ENCODE results near the gene PARD6A. TPM values are rescaled to one million over a fixed set of nuclear protein-coding genes. Genes with fewer than 3 reads are reported as not detected.

PARD6A gene
- total RNA-seq, 4 donors from 2014 or later = 11.3 to 22.8 (median 16.0) TPM

DNA sequence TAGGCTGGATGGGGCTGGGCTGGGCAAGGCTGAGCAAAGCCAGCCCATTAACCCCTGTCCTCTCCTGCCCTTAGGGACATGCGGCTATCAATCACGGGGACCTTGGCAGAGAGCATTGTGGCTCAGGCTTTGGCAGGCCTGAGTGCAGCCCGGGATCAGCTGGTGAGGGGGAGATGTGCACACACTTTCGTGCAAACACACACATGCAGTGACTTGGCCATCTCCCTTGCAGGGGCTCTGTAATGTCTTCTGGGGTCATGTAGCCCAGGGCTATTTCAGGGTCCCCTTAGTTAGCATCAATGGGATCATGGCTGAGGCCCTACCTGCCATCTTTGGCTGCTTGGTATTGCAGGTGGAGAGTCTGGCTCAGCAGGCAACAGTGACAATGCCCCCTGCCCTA is 8.9 kb upstream of the PARD6A start:
- no peak overlapping the region for H3K4me3 ChIP-seq
- peaks cover 9 to 43% (median 36%) of the 10 kb centered on the region in 4 donors for H3K4me1 ChIP-seq
- peaks cover 0 to 4% (median 2%) of the 10 kb centered on the region in 4 donors for H3K36me3 ChIP-seq
- no peaks in the 10 kb centered on the region for H3K9me3 ChIP-seq
- intact Hi-C loops (cut with DNase I) = no loop called here
- TF ChIP-seq EP300 (IDR thresholded peaks at IDR 0.05) (no peak), POLR2A (IDR thresholded peaks at IDR 0.05; ENCODE audit: low read depth) (no peak), CTCF (IDR thresholded peaks at IDR 0.05) (no peak), POLR2AphosphoS5 (IDR thresholded peaks at IDR 0.05) (no peak)
- DNase-seq (ENCODE audit: extremely low spot score) = no peak
- peaks cover 4 to 82% (median 61%) of the 10 kb centered on the region in 4 donors for H3K27me3 ChIP-seq
- WGBS = 60% methylated on average over 1 of the region's 4 CpGs
- H3K27ac ChIP-seq (replicated peaks in 1 of 4) = no peak overlapping the region

- no CpG with 5 or more reads among the region's 59 CpGs for WGBS
- no peak overlapping the region for H3K27ac ChIP-seq (replicated peaks in 1 of 4)
- peak overlapping the region; percentile 40 to 59 (median 45) for H3K4me3 ChIP-seq
- TF ChIP-seq EP300 (IDR thresholded peaks at IDR 0.05) = no peak
- no peak for TF ChIP-seq POLR2A (IDR thresholded peaks at IDR 0.05; ENCODE audit: low read depth)
- TF ChIP-seq CTCF (IDR thresholded peaks at IDR 0.05) = no peak
- TF ChIP-seq POLR2AphosphoS5 (IDR thresholded peaks at IDR 0.05) = no peak
- peaks cover 4 to 74% (median 55%) of the 10 kb centered on the region in 4 donors for H3K27me3 ChIP-seq
- intact Hi-C loops (cut with DNase I) = no loop called here
- H3K9me3 ChIP-seq = no peaks in the 10 kb centered on the region
- DNase-seq (ENCODE audit: extremely low spot score) = no peak
- H3K4me1 ChIP-seq = peaks cover 9 to 43% (median 36%) of the 10 kb centered on the region in 4 donors
- H3K36me3 ChIP-seq = peaks cover 0 to 12% (median 9%) of the 10 kb centered on the region in 4 donors
Measured at GRCh38 chr16:67652578-67653127, 8.1 kb upstream of the PARD6A start.

DNA sequence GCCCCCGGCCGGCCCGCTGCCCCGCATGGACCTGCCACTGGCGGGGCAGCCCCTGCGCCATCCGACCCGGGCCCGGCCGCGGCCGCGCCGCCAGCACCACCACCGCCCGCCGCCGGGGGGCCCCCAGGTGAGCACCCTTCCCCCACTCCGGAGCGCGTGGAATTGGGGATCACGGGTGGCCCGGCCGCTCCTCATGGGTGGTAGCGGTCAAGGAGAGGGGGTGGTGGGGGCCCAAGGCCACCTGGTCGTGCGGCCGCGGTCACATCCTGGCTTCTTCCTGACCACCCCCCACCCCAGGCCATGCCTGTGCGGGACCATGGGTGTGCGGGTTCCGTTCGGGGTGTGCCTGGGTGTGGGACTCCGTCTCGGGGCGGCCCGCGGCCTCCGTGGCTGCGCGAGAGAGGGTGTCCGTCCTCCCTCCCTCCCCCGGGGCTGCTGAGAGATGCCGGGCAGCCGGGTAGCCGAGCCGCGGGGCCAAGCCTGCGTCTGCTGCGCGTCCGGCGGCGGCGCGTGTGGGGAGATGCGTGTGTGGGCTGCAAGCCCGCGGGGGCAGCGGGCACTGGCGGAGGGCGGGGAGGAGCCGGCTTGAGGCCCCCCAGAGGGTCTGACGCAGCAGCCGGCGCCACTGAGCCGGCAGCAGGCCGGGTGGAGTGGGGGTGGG is 7.5 kb upstream of the PARD6A start:
- Histone ChIP-seq H3K4me3 (peak overlapping the region; percentile 40 to 59 (median 45)), H3K36me3 (peaks cover 0 to 18% (median 16%) of the 10 kb centered on the region in 4 donors), H3K27ac (replicated peaks in 1 of 4) (no peak overlapping the region), H3K27me3 (peaks cover 1 to 68% (median 51%) of the 10 kb centered on the region in 4 donors), H3K9me3 (no peaks in the 10 kb centered on the region), H3K4me1 (peaks cover 9 to 38% (median 33%) of the 10 kb centered on the region in 4 donors)
- no peak for DNase-seq (ENCODE audit: extremely low spot score)
- 13% methylated on average over 13 of the region's 68 CpGs for WGBS
- intact Hi-C loops (cut with DNase I) = no loop called here
- TF ChIP-seq POLR2A (IDR thresholded peaks at IDR 0.05; ENCODE audit: low read depth) = no peak
- peak in 1 of 3 experiments; percentile 31 for TF ChIP-seq CTCF (IDR thresholded peaks at IDR 0.05)
- no peak for TF ChIP-seq POLR2AphosphoS5 (IDR thresholded peaks at IDR 0.05)

DNA sequence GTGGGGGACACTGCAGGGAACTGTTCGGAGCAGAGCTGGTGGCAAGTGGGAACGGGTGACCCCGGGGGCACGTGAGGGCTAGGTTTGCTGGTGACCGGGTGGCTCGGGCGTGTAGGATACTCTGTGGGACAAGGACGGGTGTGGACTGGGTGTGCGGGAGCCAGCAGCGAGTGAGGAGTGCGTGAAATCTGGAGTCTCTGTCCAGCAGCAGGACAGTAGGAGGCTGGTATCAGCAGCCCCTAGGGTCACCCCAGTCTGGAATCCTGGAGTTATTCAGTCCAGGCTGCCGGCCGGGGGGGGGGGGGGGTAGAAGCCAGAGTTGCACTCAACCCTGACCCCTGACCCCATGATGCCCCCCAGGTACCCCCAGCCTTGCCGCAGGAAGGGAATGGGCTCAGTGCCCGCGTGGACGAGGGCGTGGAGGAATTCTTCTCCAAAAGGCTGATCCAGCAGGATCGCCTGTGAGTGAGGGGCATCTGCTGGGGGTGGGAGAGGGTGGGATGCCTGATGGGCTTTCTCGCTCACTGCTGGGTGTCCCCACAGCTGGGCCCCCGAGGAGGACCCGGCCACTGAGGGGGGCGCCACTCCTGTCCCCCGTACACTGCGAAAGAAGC is 6.9 kb upstream of the PARD6A start:
- TF ChIP-seq POLR2A (IDR thresholded peaks at IDR 0.05; ENCODE audit: low read depth) (no peak), EP300 (IDR thresholded peaks at IDR 0.05) (no peak), POLR2AphosphoS5 (IDR thresholded peaks at IDR 0.05) (no peak), CTCF (IDR thresholded peaks at IDR 0.05) (no peak)
- H3K4me3 ChIP-seq = peak overlapping the region; percentile 40 to 59 (median 45)
- 12% methylated on average over 7 of the region's 25 CpGs for WGBS
- no peak overlapping the region for H3K27ac ChIP-seq (replicated peaks in 1 of 4)
- no peak for DNase-seq (ENCODE audit: extremely low spot score)
- H3K4me1 ChIP-seq = peaks cover 10 to 39% (median 34%) of the 10 kb centered on the region in 4 donors
- intact Hi-C loops (cut with DNase I) = no loop called here
- H3K36me3 ChIP-seq = peaks cover 0 to 24% (median 21%) of the 10 kb centered on the region in 4 donors
- peaks cover 0 to 62% (median 45%) of the 10 kb centered on the region in 4 donors for H3K27me3 ChIP-seq
- H3K9me3 ChIP-seq = no peaks in the 10 kb centered on the region
